ENCODE measurements around the gene STK39.

STK39 gene

GRCh38 chr2:168293766-168294165 is 46.4 kb upstream of the STK39 start:
- TF ChIP-seq, protein P1, sequence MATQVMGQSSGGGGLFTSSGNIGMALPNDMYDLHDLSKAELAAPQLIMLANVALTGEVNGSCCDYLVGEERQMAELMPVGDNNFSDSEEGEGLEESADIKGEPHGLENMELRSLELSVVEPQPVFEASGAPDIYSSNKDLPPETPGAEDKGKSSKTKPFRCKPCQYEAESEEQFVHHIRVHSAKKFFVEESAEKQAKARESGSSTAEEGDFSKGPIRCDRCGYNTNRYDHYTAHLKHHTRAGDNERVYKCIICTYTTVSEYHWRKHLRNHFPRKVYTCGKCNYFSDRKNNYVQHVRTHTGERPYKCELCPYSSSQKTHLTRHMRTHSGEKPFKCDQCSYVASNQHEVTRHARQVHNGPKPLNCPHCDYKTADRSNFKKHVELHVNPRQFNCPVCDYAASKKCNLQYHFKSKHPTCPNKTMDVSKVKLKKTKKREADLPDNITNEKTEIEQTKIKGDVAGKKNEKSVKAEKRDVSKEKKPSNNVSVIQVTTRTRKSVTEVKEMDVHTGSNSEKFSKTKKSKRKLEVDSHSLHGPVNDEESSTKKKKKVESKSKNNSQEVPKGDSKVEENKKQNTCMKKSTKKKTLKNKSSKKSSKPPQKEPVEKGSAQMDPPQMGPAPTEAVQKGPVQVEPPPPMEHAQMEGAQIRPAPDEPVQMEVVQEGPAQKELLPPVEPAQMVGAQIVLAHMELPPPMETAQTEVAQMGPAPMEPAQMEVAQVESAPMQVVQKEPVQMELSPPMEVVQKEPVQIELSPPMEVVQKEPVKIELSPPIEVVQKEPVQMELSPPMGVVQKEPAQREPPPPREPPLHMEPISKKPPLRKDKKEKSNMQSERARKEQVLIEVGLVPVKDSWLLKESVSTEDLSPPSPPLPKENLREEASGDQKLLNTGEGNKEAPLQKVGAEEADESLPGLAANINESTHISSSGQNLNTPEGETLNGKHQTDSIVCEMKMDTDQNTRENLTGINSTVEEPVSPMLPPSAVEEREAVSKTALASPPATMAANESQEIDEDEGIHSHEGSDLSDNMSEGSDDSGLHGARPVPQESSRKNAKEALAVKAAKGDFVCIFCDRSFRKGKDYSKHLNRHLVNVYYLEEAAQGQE (IDR thresholded peaks at IDR 0.05; ENCODE audit: insufficient replicate concordance, low read depth): no peak
- TF ChIP-seq SPI1 (IDR thresholded peaks at IDR 0.05; ENCODE audit: borderline replicate concordance, low read depth) (no peak), CTCF (IDR thresholded peaks at IDR 0.05; ENCODE audit: insufficient read depth, low read length) (no peak)
- no peak overlapping the region for H3K4me3 ChIP-seq (replicated peaks; ENCODE audit: insufficient read depth, low read length)
- no peak for DNase-seq (ENCODE audit: low read depth in 1 of 2, low spot score in 1 of 2)
- H3K27ac ChIP-seq (replicated peaks): no peak overlapping the region
- H3K27me3 ChIP-seq (ENCODE audit: insufficient read depth, poor library complexity, severe bottlenecking): no peaks in the 10 kb centered on the region

DNA sequence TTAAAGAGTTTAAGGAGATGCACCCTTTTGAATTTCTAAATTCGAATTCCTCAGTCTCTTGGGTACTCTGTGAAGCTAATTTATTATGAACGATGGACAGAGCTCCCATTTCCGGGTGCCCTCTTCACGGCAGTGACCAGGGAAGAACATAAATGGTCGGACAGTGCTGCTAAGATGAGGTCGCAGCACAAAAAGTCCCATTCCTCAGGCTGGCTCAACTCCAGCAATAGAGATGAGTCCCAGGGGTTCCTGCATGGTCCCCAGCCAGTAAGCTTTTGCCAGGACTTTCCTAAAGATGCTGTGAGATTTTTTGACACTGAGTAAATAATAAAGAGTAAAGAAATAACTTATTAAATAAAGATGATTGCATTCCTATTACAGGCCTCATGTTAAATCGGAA is 43.0 kb upstream of the STK39 start:
- H3K27me3 ChIP-seq (ENCODE audit: insufficient read depth, poor library complexity, severe bottlenecking): no peaks in the 10 kb centered on the region
- TF ChIP-seq GABPA (IDR thresholded peaks at IDR 0.05; ENCODE audit: low read depth): no peak
- TF ChIP-seq, protein P1 (IDR thresholded peaks at IDR 0.05; ENCODE audit: insufficient replicate concordance, low read depth): no peak
- no peak for TF ChIP-seq CTCF (IDR thresholded peaks at IDR 0.05; ENCODE audit: insufficient read depth, low read length)
- TF ChIP-seq POLR2AphosphoS5 (IDR thresholded peaks at IDR 0.05; ENCODE audit: low read depth): no peak
- TF ChIP-seq SPI1 (IDR thresholded peaks at IDR 0.05; ENCODE audit: borderline replicate concordance, low read depth): no peak
- no peak overlapping the region for H3K4me3 ChIP-seq (replicated peaks; ENCODE audit: insufficient read depth, low read length)
- no peak overlapping the region for H3K27ac ChIP-seq (replicated peaks)
- DNase-seq (ENCODE audit: low read depth in 1 of 2, low spot score in 1 of 2): no peak

DNA sequence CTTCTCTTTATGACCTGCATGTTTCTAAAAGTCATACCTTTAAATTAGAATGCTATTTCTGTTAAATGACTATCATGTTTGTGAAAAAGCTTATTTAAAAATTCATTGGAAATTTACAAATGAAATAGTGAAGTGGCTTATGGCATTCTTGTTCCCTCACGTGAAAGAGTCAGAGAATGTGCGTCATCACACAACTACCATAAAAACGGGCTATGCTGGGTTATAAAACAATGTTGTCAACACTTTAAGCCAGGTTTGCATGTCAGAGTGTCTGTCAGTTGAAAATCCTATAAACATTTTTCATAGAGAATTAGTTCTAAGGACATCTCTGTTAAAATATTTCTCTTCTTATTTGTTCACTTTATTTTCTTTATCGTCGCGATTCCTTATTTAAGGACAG is 42.5 kb upstream of the STK39 start:
- no peak for DNase-seq (ENCODE audit: low read depth in 1 of 2, low spot score in 1 of 2)
- no peak overlapping the region for H3K4me3 ChIP-seq (replicated peaks; ENCODE audit: insufficient read depth, low read length)
- no peak overlapping the region for H3K27ac ChIP-seq (replicated peaks)

More for the DNA sequence above, 42.5 kb upstream of the STK39 start:
- H3K27me3 ChIP-seq (ENCODE audit: insufficient read depth, poor library complexity, severe bottlenecking): no peaks in the 10 kb centered on the region
- TF ChIP-seq POLR2AphosphoS5 (IDR thresholded peaks at IDR 0.05; ENCODE audit: low read depth) (no peak), SPI1 (IDR thresholded peaks at IDR 0.05; ENCODE audit: borderline replicate concordance, low read depth) (no peak), GABPA (IDR thresholded peaks at IDR 0.05; ENCODE audit: low read depth) (no peak), CTCF (IDR thresholded peaks at IDR 0.05; ENCODE audit: insufficient read depth, low read length) (no peak)
- TF ChIP-seq, protein P1 (IDR thresholded peaks at IDR 0.05; ENCODE audit: insufficient replicate concordance, low read depth): no peak

Data from HL-60 (cell line).